ENCODE results near the gene TRIM63.

- TF ChIP-seq CTCF (conservative IDR thresholded peaks at IDR 0.05; ENCODE audit: low read depth, low read length) (no peak), EZH2 (IDR thresholded peaks at IDR 0.05; ENCODE audit: low read length, unreplicated experiment) (no peak), EZH2phosphoT487 (IDR thresholded peaks at IDR 0.05; ENCODE audit: borderline replicate concordance, low read length) (no peak)
Observed at GRCh38 chr1:26049531-26050247, 17.7 kb downstream of the TRIM63 start.

All from PC-3 (cell line).